AG04450 (cell line): ENCODE measurements around the gene TFAM. TPM values are rescaled to one million over a fixed set of nuclear protein-coding genes. Genes with fewer than 3 reads are reported as not detected.

ENCODE experiments used
- CTCF ChIA-PET: fragments of 300-600, 350-600 bp; formaldehyde crosslinking; extraction: SDS; loops from one replicate; lab custom pipeline; 2022; ENCODE audit warnings: antibody characterized with exemption, inconsistent platforms; lab: Charles Lee
- POLR2A ChIA-PET: fragments of 350-600 bp; formaldehyde crosslinking; extraction: SDS; loops from one replicate; lab custom pipeline; 2021; ENCODE audit warnings: antibody characterized with exemption, inconsistent platforms; lab: Yijun Ruan, JAX
- DNase-seq: peaks from one replicate; pipeline ENCODE4 v3.0.0-alpha.2; 2011; ENCODE audit warnings: low read depth, low spot score
- H3K27ac ChIP-seq: one replicate; pipeline ENCODE4 v1.5.1; 2012; ENCODE audit warnings: low read depth, low read length, control low read depth
- H3K27me3 ChIP-seq: one replicate; pipeline ENCODE4 v1.6.0; 2012; ENCODE audit warnings: low read length; ENCODE audit not compliant: control insufficient read depth, insufficient read depth
- H3K4me3 ChIP-seq: 2 replicates; pipeline ENCODE4 v1.5.1; 2011; ENCODE audit warnings: mild to moderate bottlenecking, low read depth, low read length, control low read depth
- H3K9me3 ChIP-seq: 2 replicates; pipeline ENCODE4 v1.5.1; 2012; ENCODE audit warnings: low read length; ENCODE audit not compliant: control insufficient read depth, insufficient read depth
- polyA plus RNA-seq: library from polyadenylated mRNA; depleted of rRNA; stranded (reverse); fragments of >200 nt; gene quantifications from 2 replicates; pipeline ENCODE4 v1.2.3, GENCODE V29; 2011
- TF ChIP-seq, protein P1 (sequence below): IDR thresholded peaks from 2 replicates; pipeline ENCODE4 v1.5.1; 2011; ENCODE audit warnings: low read depth, low read length, control low read depth, inconsistent platforms

The TFAM gene
- polyA plus RNA-seq, 1 experiment, result 17.0 TPM

DNA sequence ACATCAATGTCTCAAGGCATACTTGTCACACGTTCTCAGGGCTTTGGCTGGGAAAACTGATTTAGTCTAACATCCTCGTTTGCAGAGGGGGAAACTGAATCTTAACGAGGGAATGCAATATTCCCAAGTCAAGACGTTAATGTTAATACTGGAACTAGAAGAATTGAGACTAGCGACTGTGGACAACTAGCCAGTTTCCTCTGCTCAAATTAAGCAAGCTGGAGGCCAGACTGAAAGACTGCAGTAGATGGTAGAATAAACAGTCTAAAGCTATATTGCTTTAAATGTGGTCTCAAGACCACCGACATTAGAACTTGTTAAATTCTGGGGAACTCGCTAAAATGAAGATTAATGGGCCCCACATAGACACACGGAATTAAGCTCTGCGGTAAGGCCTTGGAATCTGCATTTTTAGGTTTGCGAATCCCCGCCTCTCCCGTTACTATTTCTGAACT, 639 bp upstream of the TFAM start:
- CTCF ChIA-PET, result interaction anchor here (0.6 to 5.3 kb wide), 23 partner anchors 8 to 852 kb away, joined by 3 to 98 read pairs (median 3); partner anchors contain the start of gene UBE2D1
- Histone ChIP-seq H3K9me3 (peaks cover 3% of the 10 kb centered on the region; the same call in 1 of the 2 replicates), H3K4me3 (peak overlapping the region; percentile 93), H3K27ac (peak overlapping the region; percentile 74), H3K27me3 (no peaks in the 10 kb centered on the region)
- no peak for DNase-seq
- POLR2A ChIA-PET, result interaction anchor here (0.6 to 2.5 kb wide), 2 partner anchors 49 to 256 kb away, joined by 3 to 13 read pairs; partner anchors contain the start of gene UBE2D1
- TF ChIP-seq, protein P1, sequence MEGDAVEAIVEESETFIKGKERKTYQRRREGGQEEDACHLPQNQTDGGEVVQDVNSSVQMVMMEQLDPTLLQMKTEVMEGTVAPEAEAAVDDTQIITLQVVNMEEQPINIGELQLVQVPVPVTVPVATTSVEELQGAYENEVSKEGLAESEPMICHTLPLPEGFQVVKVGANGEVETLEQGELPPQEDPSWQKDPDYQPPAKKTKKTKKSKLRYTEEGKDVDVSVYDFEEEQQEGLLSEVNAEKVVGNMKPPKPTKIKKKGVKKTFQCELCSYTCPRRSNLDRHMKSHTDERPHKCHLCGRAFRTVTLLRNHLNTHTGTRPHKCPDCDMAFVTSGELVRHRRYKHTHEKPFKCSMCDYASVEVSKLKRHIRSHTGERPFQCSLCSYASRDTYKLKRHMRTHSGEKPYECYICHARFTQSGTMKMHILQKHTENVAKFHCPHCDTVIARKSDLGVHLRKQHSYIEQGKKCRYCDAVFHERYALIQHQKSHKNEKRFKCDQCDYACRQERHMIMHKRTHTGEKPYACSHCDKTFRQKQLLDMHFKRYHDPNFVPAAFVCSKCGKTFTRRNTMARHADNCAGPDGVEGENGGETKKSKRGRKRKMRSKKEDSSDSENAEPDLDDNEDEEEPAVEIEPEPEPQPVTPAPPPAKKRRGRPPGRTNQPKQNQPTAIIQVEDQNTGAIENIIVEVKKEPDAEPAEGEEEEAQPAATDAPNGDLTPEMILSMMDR, result no peak

GRCh38 chr10:58385784-58386112, 538 bp downstream of the TFAM start:
- DNase-seq, result no peak
- H3K4me3 ChIP-seq, result peak overlapping the region; percentile 93
- H3K27me3 ChIP-seq, result no peaks in the 10 kb centered on the region
- TF ChIP-seq, protein P1, result no peak
- peaks cover 3% of the 10 kb centered on the region; the same call in 1 of the 2 replicates for H3K9me3 ChIP-seq
- ChIA-PET POLR2A (interaction anchor here (0.6 to 2.5 kb wide), 2 partner anchors 51 to 101 kb away, joined by 3 to 13 read pairs; partner anchors contain the start of gene UBE2D1), CTCF (interaction anchor here (0.6 to 5.3 kb wide), 7 partner anchors 11 to 388 kb away, joined by 3 to 98 read pairs (median 3); no protein-coding TSS in a partner anchor)
- peak overlapping the region; percentile 71 for H3K27ac ChIP-seq

GRCh38 chr10:58389024-58389423, 3.8 kb downstream of the TFAM start:
- Histone ChIP-seq H3K9me3 (peaks cover 3% of the 10 kb centered on the region; the same call in 1 of the 2 replicates), H3K27ac (no peak overlapping the region), H3K27me3 (no peaks in the 10 kb centered on the region), H3K4me3 (no peak overlapping the region)
- no peak for DNase-seq
- TF ChIP-seq, protein P1, result no peak
- ChIA-PET POLR2A (no interaction called here), CTCF (no interaction called here)

GRCh38 chr10:58393317-58393716, 8.1 kb downstream of the TFAM start:
- no peaks in the 10 kb centered on the region for H3K9me3 ChIP-seq
- no peak for DNase-seq
- H3K27me3 ChIP-seq, result no peaks in the 10 kb centered on the region
- ChIA-PET CTCF (interaction anchor here (0.6 to 2.4 kb wide), 3 partner anchors 8 to 119 kb away, joined by 3 to 22 read pairs (median 3); partner anchors contain the start of gene TFAM), POLR2A (no interaction called here)
- H3K4me3 ChIP-seq, result no peak overlapping the region
- TF ChIP-seq, protein P1, result 0 out of 2 replicates have a peak, but pooled peaks have one; percentile 16
- H3K27ac ChIP-seq, result no peak overlapping the region

DNA sequence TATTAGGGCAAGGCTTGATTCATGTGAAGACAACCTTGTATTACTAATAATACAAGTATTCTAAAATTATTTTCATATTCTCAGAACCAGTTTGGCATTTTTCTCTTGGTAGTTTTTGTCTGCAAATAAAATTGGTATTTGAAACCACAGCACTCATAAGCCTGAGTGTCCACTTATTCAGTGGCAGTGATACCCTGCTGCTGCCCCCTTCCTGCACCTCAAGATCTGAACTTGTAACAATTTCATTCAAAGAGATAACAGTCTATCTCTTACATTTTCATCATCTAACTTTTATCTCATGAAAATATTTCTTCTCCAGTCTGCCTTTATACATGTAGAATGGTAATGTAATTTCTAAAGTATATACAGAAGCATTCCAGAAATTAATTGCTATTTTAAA, 9.3 kb downstream of the TFAM start:
- no peaks in the 10 kb centered on the region for H3K9me3 ChIP-seq
- no peaks in the 10 kb centered on the region for H3K27me3 ChIP-seq
- DNase-seq, result no peak
- ChIA-PET POLR2A (no interaction called here), CTCF (interaction anchor here (0.8 to 2.4 kb wide), 2 partner anchors 95 to 120 kb away, joined by 3 to 22 read pairs; no protein-coding TSS in a partner anchor)
- H3K4me3 ChIP-seq, result no peak overlapping the region
- H3K27ac ChIP-seq, result no peak overlapping the region
- TF ChIP-seq, protein P1, result no peak
